ENCODE data around the gene GPSM3.
A peak's percentile ranks its signal among the peaks of the same experiment; 100 is the strongest.
"Not testable (repeated sequence)": the region's sequence is repeated elsewhere in the genome, so short reads cannot be mapped to it uniquely, and the experiment has no call there.

The GPSM3 gene, protein sequence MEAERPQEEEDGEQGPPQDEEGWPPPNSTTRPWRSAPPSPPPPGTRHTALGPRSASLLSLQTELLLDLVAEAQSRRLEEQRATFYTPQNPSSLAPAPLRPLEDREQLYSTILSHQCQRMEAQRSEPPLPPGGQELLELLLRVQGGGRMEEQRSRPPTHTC

DNA sequence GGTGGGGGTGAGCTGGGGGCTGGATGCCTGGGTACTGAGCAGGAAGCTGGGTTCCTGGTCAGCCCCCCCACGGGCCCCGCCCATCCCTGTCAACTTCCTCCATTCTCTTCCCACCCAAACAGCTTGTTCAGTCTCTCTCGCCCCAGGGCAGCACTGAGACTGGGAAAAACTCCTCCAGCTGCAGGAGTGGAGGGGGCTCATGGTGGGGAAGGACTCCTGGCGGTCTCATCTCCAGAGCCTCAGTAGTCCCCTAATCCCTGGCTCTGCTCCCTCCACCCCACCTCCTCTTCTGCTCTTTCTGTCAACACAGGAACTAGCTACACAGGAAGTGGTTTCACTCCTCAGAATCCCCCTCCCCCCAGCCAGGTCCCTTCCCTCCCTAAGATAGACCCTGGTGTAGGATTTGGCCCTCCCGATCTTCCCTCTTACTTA lies at the start of gene GPSM3:
Gene GPSM3 (minus strand): TSS at position 36 of the 432 bp plus-strand sequence. CDS start 130 bp downstream, outside the sequence.
- DNase-seq (ENCODE audit: low spot score) = peak; percentile 55

DNA sequence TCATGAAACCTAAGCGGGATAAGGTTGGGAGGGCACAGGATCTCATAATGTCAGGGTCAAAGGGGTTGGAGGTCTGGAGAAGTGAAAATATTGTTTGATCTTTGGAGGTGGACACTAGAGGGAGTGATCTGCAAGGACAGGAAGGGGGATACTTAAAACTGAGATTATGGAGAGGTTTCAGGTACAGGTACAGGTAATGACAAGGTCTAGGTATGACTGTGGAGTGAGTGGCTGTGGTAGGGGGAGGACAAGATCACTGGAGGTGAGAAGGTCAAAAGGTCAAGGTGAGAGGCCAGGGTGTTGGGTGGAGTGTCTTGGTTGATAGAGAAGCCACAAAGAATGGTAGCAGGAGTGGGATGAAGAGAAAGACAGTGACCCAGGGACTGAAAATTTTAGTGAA lies 48.2 kb upstream of the GPSM3 start:
- DNase-seq (ENCODE audit: low spot score) = no peak

DNA sequence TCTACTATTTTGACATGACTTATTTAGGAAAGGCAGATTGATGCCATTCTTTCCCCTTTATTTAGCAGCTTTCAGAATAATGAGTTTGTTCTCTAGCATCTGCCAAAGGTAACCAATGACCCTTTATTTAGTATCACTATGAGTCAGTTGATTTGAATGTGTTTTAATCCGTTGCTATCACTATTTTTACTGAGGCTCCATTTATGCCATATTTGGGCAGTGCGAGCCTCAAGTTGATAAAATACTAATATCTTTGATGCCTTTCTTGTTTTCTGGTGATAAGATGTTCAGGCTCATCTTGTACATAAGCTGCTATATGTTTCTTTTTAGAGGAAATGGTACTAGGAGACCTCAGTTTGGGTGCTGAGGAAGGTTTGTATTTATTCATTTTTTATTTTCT lies 47.0 kb upstream of the GPSM3 start:
- DNase-seq (ENCODE audit: low spot score) = no peak

DNA sequence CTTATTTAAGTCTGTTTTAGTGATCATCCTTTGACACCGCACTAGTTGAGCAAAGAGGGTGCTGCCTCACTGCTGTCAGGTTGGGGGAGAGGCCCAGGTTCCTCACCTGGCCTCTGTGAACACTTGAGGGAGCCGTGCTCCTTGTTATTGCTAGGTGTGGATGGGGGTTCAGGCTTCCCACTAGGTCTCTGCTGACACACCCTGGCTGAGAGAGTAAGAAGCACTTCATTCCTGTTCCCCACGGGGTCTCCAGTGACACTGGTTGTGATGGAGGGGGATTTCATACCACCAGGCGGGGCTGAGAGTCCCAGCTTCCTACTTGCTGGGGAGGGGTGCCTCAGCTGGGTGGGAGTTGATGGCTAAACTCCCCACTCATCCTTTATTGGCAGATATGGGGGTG lies 42.5 kb upstream of the GPSM3 start:
- no peak for DNase-seq (ENCODE audit: low spot score)

DNA sequence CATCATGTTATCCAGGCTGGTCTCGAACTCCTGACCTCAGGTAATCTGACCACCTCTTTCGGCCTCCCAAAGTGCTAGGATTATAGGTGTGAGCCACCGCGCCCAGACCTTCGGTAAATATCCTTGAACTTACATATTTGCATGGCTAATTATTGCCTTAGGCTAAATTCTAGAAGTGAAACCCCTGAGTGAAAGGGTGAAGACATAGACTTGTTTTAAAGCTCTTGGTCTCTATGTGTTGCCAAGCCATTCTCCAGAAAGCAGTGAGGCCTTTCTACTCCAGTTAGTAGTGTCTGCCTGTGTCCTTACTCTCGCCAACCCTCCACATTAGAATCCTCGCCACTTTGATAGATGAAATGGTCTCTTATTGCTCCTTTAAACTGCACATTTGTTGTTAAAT lies 34.0 kb upstream of the GPSM3 start:
- DNase-seq (ENCODE audit: low spot score) = no peak

DNA sequence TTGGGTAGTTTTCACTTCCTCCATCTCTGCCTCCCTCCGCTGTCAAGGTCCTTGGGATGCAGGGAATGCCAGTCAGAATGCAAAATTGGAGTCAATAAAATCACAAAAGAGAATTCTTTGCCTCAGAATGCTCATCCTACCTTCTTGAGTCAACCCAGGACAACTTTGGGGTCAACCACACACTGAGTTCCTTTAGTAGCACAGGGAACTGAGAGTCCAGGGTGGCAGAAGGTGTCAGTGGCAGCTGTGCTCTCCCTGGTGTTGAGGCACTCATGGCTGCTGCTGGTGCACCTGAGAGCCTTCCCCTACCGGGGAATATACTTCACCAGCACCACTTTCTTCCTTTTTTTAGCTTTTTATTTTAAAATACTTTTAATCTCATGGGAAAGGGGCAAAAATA lies 32.3 kb upstream of the GPSM3 start:
- DNase-seq (ENCODE audit: low spot score) = no peak

DNA sequence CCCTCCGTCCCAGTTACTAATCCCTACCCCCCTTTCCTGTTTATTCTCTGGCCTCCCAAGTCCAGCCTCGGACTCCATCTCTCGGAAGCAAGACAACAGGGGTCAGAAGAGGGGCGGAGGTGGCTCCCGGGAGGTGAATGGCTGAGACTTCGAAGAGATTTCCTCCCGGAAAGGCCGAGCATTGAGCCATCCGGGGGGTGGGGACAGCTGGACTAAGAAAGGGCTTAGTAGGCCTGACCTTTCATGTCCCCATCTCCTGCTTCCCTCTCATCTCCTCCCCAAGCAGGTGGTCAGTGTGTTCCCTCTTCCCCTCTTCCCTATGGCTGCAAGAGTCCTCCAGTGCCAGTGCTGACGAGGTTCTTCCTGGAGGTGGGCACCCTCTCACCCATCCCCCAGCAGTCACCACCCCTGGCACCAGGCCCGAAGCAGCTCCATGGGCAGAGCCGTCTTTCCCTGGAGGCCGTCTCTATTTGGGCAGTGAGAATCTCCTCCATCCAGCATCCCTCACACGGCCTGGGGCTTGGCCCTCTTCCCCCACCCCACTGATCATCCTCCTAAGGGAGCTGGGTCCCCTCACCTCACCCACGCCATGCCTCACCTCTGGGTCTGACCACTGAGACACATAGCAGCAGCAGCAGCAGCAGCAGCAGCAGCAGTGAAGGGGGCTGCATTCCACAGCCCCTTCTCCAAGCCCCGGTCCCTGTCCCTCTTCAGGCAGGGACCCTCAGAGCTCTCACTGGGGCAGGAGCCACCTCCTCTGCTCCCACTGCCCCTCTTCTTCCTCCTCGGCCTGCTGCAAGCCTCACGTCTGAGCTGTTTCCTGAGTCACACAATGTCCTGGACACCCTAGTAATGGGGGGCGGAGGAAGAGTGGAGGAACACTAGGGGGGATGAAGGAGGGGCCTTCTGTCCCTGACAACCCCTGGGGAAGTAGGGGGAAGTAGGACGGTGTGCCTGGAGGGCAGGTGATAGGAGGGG lies 31.1 kb upstream of the GPSM3 start, which contains the start of gene NOTCH4:
Gene NOTCH4 (minus strand): TSS at position 810 of the 978 bp plus-strand sequence. CDS start 139 bp downstream, at position 671.
- no peak for DNase-seq (ENCODE audit: low spot score)

DNA sequence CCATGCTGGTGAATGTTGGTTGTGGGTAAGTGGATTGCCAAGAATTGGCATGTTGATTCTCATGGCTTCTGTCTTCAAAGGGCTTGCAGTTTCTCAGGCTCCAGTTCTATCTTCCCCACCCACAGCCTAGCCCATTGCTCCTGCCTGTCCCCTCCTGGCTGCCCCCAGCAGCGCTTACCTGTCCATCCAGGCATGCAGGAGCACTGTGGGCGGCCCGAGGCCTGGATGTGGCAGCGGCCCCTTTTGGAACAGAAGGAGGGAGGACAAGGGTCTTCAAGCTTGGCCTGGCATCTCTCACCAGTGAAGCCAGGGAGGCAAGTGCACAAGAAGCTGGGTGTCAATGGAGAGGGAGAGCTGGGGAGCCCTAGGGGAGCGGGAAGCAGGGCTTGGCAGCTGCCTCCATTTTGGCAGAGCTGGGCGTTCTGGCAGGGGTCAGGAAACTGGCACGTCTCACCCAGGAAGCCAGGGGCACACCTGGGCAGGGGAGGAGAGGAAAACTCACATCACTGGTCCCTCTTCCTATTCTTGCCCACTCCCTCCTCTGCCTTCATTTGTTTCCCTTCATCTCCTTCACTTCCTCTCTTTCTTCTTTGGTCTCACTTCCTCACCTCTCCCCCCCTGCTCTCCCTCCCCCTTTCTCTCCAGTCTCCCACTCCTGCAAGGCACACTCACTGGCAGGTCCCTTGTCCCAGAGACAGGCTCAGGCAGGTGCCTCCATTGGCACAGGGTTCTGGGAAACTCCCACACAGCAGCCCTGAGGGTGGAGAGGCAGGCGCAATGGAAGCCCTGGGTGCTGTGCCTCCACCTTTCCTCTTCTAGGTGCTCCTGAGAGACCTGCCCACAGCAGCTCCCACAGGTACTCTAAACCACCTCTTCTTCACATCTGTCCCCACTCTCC lies 30.1 kb upstream of the GPSM3 start:
- no peak for DNase-seq (ENCODE audit: low spot score)

DNA sequence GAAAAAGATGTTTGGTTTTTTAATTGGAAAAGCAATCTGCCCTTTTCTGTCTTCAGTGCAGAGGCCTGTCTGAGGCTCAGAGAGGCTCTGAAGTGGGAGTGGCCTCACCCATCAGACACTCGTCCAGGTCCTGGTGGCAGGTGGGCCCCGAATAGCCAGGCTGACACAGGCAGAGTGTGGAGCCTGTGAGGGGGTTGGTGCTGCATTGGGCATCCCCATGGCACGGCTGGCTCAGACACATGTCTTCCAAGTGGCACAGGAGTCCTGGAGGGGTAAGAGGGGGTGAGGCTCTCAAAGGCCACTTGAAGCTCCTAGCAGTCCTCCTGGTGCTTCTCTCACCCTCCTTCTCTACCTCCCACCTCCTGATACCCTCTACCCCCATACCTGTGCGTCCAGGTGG lies 27.6 kb upstream of the GPSM3 start:
- no peak for DNase-seq (ENCODE audit: low spot score)

DNA sequence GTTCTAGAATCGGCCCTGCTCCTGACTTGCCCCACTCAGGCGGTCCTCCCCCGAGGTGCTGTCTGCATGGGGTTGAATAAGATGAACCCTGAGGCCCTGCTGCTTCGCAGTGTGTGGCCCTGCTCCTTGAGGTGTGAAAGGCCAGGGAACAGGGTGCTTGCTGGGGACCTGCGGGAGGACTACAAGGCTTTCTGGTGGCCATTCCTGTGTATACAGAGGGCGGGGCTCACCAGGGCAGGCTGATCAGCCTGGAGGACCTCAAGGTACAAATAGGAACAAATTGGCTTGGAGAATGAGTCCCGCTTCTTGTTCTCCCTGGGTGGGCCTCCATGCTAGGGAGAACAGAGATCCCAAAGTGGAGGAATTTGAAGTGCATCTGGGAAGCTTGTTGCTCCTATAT lies 25.7 kb upstream of the GPSM3 start:
- no peak for DNase-seq (ENCODE audit: low spot score)

DNA sequence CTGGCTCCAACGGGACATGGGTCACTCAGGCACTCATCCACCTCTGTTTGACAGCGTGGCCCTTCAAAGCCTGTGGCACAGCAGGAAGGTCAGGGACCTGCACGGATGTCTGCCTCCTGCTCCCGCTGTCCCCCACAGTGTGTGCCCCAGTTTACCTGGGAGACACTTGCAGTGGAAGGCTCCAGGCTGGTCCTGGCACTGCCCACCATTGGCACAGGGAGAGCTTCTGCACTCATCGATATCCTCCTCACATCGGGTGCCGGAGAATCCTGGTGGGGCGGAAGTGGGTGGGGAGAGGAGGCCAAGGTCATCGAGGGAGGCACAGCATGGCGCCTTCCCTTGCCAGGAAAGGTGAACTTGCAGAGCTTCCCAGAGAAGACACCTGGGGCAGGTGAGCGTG lies 24.6 kb upstream of the GPSM3 start:
- no peak for DNase-seq (ENCODE audit: low spot score)

DNA sequence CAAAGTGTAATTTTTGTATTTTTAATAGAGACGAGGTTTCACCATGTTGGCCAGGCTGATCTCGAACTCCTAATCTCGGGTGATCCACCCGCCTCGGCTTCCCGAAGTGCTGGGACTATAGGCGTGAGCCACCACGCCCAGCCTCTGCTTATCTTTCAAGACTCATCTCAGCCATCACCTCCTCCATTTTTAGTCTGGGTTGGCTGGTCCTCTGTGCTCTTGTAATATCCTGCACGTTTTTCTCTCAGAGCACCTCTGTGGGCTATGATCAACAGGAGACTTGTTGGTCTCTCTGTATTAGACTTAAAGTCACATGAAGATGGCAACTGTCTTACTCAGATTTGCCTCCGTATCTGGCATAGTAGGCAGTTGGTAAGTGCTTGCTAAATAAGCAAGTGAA lies 23.8 kb upstream of the GPSM3 start:
- DNase-seq (ENCODE audit: low spot score) = no peak

DNA sequence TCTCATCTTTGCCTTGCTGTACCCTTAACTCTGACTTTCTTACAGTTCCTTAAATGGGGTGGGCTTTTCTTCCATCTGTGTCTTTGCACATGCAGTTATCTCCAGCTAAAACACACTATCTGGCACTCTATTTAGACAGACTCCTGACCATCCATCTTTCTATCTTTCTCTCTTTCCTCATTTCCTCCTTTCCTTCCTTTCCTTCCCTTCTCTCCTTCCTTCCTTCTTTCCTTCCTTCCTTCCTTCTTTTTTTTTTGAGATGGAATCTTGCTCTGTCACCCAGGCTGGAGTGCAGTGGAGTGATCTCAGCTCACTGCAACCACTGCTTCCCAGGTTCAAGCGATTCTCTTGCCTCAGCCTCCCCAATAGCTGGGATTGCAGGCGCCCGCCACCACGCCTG lies 23.2 kb upstream of the GPSM3 start:
- DNase-seq (ENCODE audit: low spot score) = no peak

DNA sequence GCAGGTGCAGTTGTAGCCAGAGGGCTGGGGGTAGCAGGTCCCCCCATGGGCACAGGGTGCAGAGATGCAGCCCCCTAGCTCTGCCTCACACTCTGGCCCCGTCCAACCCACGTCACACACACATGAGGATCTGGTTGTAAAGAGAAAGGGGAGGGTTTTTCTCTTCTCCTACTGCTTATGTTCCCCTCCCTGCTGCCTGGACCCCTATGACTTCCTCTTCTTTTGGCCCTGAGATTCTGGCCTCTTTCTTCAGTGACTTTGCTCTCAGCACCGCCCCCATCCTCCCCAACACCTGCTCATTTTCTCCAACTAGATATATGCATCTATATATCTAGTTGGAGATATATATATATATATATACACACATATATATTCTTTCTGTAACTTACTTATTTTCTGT lies 21.7 kb upstream of the GPSM3 start:
- no peak for DNase-seq (ENCODE audit: low spot score)

DNA sequence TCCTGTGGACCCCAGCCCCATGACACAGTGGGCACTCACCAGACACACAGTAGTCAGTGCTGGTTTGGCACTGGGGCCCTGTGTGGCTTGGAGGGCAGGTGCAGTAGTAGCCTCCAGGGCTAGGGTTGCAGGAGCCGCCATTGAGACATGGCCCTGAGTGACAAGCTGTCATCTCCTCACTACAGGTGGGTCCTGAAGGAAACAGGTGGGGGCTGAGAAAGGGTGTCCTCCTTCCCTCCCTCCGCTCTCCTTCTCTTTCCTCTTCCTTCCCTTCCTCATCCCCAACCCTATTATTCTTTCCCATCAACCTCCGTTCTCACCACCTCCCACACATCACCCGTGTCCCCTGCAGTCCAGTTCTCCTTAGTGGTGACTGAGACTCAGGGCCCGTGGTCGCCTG lies 21.2 kb upstream of the GPSM3 start:
- DNase-seq (ENCODE audit: low spot score) = no peak

DNA sequence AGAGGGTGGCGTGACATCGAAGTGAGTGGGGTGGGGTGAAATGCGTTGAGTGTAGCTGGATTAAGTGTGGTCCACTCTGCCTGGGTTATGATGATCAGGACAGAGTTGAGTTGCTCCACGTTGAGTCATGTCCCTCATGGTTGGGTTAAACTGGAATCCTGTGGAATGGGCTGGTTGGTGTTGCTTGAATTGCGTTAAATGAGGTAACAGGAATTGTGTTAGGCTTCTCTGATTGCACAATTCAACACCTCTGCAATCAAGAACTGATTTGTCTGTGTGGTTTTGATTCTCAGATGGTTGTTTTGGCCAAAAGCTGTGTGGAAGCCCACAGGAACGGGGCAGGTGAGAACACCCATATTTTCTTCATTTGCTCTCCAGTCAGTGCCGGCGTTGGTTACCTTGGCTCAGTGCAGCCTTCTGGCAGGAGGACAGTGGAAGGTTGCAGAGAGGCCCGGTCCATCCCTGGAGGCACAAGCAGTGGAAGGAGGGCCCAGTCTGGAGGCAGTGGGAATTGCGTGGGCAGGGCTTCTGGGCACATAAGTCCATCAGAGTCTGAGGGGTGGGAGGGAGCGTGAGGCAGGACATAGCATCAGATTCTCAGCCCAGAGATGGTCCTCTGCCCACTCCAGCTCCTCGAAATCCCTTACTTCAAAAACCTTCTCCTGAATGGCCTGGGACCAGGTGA lies 19.8 kb upstream of the GPSM3 start:
- no peak for DNase-seq (ENCODE audit: low spot score)

DNA sequence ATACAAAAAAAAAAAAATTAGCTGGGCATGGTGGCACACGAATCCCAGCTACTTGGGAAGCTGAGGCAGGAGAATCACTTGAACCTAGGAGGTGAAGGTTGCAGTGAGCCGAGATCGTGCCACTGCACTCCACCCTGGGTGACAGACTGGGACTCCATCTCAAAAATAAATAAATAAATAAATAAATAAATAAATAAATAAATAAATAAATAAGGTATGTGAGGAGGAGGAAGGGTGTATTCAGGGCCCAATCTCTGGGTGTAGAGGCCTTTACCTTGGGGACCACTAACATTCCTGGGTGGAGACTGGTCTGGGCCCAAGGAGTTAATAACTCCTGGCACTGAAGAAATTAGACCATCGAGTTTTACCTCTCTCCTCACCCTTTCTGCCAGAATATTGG lies 19.0 kb upstream of the GPSM3 start:
- DNase-seq (ENCODE audit: low spot score) = not testable (repeated sequence)

DNA sequence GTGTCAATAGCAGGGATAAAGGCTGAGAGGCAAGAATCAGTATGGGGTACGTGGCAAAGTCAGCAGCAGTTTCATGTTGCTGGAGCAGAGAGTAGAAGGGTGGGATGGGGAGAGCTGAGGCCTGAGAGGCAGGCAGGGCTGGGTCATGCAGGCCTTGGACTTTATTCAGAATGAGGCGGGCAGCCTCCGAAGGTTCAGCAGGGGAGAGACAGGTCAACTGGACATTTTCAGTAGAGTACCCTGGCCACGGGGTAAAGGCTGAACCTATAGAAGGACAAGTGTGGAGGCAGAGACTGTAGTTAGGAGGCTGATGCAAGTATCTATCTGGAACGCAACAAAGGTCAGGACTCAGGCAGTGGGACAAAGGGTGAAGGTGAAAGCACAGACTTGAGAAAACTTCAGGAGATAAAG lies 17.8 kb upstream of the GPSM3 start:
- DNase-seq (ENCODE audit: low spot score) = no peak

DNA sequence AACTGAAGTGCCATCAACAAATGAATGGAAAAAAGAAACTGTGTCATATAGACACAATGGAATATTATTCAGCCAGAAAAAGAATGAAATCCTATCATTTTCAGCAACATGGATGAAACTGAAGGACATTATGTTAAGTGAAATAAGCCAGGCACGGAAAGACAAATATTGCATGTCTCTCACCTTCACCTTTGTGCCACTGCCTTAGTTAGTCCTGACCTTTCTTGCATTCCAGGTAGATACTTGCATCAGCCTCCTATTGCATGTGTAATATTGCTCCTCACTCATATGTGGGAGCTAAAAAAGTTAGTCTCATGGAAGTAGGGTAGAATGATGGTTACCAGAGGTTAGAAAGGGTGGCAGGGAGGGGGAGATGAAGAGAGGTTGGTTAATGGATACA lies 16.6 kb upstream of the GPSM3 start:
- DNase-seq (ENCODE audit: low spot score) = no peak

DNA sequence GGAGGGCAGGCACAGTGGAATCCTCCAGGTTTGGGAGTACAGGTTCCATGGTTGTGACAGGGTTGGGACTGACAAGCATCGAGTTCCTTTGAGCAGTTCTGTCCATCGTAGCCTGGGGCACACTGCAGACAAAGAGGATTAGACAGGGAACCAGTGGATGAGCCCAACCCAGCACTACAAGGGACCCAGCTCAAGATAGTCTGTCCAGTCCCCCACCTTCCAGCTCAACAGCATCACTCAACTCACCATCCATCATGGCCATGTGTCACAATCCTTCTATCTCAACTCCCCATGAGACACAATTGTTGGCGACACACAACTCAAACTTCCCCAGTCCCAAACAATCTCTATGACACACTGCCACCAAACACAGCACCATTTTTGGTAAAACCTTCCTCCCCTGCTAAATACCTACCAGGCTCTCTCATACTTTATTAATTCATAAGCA lies 11.8 kb upstream of the GPSM3 start:
- DNase-seq (ENCODE audit: low spot score) = no peak

DNA sequence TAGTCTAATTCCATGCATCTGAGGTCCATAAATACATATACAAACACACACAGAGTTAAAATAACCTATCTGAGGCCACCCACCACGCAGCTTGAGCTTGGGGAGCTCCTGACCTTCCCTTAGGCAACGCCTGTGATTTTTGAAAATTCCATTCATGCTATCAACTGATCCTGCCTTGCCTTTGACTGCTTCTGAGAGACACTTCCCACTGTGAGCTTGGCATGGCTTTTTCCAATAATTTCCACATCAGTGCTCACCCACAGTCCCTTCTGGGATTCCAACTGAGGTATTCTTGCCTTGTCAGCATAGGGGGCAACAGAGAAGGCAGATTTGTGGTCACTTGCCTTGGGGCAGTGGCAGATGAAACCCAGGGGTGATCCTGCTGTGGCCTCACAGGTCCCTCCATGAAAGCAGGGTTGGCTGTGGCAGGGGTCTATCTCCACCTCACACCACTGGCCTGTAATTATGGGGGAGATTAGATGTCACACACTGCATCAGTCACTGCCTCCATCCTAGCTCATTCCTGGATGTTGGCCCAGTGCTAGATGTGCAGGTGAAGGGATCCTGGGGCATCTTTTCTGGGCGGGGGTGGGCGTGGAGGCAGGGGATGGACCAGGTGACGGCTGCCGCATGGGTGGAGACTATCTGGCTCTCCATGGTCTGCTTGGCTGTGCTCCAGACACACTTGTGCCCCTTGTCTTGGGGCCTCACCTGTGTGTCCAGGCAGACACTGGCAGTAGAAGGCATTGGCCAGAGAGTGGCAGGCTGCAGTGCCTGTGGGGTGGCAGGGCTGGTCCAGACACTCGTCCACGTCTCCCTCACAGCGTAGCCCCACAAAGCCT lies 11.2 kb upstream of the GPSM3 start:
- no peak for DNase-seq (ENCODE audit: low spot score)
